HG02623 (cell line): ENCODE measurements around the gene ATP13A3.
"Not testable (repeated sequence)": the region's sequence is repeated elsewhere in the genome, so short reads cannot be mapped to it uniquely, and the experiment has no call there.

ENCODE experiments used
- ATAC-seq: cut with Tn5 transposase; IDR thresholded peaks from one replicate; pipeline ENCODE4 v1.9.1; 2021; ENCODE audit warnings: moderate library complexity; ENCODE audit not compliant: unreplicated experiment

Gene ATP13A3

DNA sequence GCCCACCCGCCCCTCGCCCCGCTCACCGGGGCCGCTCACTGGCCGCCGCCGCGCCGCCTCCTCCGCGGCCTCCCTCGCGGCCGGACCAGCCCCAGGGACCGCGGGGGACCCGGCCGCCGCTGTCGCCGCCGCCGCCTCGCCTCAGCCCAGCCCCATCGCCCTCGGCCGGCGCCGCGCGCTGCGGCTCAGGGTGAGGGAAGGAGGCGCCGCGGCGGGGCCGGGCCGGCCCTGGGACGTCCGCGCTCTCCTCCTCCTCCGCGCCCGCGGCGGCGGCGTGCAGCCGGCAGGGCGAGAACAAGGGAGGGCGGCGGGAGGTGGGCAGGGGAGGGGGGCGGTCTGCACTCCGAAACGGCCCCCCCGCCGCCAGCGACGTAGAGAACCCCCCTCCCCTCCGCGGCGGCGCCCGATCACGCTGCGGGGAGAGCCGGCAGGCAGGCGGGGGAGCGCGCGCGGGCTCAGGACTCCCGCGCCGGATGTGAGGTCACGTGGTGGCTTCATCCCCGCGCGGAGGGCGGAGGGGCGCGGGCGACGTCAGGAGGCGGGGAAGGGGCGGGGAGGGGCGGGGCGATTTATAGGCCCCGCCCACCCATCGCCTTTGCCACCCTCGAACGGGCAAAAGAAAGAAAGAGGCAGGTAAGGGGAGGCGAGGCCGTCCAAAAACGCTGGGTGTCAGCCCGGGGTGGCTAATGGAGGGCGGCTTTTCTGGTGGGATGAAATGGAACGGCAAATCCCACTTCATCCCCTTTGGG, at the start of gene ATP13A3:
ATP13A3 (minus strand) TSS at position 463 of the 749 bp plus-strand sequence. CDS start 24,812 bp downstream, outside the sequence.
- peak; percentile 56 for ATAC-seq

DNA sequence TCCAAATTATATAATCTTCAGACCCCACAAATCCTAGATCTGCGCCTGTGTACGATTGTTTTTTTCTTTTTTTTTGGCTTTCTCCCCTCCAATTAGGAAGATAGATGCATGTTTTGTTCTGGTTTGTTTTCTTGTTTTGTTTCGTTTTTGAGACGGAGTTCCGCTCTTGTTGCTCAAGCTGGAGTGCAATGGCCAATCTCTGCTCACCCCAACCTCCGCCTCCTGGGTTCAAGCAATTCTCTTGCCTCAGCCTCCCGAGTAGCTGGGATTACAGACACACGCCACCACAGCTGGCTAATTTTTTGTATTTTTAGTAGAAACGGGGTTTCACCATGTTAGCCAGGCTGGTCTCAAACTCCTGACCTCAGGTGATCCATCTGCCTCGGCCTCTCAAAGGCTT, 48.4 kb upstream of the ATP13A3 start:
- not testable (repeated sequence) for ATAC-seq

DNA sequence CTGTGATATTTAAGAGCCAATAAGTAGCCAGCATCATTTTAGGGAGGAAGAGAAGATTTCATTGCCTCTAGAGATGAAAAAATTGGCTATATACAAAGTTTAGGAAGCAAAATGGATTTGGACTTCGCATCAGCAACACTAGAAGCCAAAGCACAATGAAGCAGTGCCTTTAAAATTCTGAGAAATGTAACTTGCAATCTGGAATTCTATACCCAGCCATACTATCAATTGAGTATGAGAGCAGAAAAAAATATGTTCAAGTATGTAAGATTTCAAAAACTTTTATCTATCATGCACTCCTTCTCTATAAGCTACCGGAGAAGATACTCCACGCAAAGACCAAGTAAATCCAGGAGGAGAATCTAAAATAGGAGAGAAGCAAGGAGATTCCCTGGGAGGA, 47.4 kb upstream of the ATP13A3 start:
- ATAC-seq: no peak

DNA sequence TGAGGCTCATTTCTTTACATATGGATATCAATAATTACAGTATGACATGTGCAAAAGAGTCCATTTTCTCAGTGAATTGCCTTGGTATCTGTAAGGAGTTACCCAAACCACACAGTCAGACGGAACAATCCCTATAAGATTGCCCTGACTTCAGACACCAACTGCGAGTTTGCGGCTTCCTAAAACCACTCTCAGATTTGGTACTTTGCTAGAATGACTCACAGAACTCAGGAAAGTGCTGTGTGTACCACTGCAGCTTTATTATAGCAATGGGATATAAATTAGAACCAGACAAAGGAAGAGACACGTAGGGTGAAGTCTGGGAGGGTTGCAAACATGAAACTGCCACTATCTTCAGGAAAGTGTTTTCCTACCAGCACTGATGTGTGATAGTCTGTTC, 45.8 kb upstream of the ATP13A3 start:
- no peak for ATAC-seq

DNA sequence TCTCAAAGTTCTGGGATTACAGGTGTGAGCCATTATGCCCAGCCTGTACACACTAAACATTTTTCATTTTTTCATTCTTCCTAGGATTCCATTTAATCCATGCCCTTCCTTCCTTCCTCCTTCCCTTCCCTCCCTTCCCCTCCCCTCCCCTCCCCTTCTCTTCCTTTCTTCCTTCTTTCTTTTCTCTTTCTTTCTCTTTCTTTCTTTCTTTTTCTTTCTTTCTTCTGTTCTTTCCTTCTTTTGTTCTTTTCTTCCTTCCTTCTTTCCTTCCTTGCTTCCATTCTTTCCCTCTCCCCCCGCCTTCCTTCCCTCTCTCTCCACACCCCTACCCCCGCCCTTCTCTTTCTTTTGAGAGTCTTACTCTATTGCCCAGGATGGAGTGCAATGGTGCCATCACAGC, 40.9 kb upstream of the ATP13A3 start:
- ATAC-seq: no peak

DNA sequence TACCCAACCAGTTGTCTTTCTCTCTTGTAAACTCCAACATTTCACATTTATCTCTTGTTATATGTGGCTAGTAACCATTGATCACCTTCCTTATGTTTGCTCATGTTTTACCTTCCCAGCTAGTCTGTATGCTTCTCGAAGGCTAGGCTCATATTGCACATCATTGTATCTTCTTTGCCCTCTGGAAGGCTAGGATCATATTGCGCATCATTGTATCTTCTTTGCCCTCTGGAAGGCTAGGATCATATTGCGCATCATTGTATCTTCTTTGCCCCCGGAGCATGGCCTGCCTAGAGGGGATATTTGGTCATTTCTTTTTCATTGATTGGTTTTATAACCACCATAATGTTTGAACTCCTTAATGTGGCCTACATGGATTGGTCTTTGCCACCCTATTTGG, 39.4 kb upstream of the ATP13A3 start:
- ATAC-seq: no peak

DNA sequence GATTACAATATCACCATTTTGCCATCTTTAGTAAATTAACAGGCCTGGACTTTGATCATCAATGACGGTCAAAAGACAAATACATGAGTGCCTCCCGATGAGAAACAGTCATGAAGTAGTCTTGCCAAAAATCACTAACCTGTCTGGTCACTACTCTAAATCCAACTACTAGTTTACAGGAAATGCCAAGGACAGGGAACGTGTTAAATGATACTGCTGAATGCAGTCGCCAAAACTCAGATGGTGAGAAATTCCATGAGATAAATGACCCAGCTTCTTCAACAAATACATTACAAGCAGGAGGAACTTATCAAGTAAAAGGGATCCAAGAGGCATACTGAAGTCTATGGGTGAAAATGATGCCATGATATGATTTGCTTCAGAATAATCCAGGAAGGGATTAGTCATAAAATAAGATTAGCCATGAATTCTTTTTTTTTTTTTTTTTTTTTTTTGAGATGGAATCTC, 35.8 kb upstream of the ATP13A3 start:
- no peak for ATAC-seq

DNA sequence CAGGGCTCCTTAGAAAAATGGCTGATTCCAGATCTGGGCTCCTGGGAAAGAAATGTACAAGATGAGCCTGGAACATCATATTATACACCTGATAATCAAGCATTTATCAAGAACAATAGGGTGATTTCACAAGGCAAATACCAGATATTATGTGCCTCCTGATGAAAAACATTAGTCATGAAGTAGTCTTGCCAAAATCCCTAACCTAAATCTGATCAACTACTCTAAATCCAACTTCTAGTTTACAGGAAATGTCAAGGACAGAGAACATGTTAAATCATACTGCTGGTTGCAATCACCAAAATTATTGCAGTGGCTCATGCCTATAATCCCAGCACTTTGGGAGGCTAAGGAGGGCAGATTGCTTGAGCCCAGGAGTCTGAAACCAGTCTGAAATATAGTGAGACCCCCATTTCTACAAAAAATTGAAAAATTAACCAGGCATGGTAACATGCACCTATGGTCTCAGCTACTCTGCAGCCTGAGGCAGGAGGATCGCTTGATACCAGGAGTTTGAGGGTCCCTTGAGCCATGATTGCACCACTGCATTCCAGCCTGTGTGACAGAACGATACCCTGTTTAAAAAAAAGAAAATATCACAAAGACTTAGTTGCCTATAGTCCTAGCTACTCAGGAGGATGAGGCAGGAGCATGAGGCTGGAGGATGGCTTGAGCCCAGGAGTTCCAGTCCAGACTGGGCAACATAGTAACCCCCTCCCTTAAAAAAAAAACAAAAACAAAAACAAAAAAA, 34.9 kb upstream of the ATP13A3 start:
- ATAC-seq: no peak

DNA sequence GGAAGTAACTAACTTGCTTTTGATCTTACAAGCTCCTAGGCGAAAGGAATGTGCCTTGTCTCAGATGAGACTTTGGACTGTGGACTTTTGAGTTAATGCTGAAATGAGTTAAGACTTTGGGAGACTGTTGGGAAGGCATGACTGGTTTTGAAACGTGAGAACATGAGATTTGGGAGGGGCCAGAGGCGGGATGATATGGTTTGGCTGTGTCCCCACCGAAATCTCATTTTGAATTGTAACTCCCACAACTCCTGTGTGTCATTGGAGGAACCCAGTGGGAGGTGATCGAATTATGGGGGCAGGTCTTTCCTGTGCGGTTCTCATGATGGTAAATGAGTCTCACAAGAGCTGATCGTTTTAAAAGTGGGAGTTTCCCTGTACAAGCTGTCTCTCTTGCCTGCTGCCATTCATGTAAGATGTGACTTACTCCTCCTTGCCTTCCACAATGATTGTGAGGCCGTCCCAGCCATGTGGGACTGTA, 33.9 kb upstream of the ATP13A3 start:
- not testable (repeated sequence) for ATAC-seq

DNA sequence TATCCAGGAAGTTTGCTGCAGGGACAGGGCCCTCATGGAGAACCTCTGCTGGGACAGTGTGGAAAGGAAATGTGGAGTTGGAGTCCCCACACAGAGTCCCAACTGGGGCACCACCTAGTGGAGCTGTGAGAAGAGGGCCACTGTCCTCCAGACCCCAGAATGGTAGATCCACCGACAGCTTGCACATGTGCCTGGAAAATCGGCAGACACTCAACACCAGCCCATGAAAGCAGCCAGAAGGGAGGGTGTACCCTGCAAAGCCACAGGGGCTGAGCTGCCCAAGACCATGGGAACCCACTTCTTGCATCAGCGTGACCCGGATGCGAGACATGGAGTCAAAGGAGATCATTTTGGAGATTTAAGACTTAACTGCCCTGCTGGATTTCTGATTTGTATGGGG, 33.4 kb upstream of the ATP13A3 start:
- ATAC-seq: not testable (repeated sequence)

DNA sequence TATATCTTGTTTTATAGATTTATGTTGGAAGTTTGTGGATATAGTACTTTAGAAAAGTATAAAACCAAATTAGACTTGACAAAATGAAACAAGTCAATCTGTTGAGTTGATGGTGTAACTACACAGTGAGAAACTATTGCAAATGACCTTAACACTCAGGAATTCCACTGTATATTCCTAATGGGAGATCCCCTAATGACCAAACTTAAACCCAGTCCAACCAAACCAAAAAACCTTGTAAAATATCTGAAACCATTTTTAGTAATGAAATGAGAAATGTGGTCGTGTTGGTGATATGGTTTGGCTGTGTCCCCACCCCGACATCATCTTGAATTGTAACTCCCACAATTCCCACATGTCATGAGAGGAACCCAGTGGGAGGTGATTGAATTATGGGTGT, 31.9 kb upstream of the ATP13A3 start:
- ATAC-seq: no peak

DNA sequence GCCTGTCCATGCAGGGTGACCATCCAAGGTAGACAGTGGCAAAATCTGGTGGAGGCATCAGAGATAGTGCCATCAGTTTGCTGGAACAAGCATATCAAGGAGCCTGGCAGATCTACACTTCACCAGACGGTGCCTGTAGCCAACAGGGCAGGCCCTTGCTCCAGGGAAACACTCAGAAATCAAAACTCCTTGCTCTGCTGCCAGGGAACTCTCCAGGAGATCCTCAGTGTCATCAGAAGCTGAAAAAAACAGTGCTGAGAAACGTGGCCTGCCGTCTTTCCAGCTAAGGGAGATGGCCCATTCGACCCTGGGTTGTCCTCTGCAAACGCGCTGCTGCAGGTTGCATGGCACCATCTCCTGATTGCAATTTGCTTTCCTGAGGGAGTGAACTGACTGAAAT, 30.5 kb upstream of the ATP13A3 start:
- no peak for ATAC-seq

DNA sequence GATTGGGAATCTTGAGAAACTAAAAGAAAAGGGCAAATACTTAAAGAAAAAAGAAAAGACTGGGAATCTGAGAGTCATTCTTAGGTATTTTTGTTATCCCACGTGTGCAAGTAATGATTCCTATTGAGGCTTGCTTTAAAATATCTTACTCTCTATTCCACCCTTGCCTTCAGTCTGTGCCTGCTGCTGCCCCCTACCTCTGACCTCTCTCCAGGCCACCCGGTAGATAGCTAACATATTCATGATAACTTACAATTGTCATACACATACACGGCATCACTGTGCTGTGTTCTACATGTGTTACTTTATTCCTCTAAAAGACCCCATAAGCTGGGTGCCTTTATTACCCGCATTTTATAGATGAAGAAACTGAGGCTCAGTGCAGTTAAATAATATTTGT, 27.8 kb upstream of the ATP13A3 start:
- ATAC-seq: no peak

DNA sequence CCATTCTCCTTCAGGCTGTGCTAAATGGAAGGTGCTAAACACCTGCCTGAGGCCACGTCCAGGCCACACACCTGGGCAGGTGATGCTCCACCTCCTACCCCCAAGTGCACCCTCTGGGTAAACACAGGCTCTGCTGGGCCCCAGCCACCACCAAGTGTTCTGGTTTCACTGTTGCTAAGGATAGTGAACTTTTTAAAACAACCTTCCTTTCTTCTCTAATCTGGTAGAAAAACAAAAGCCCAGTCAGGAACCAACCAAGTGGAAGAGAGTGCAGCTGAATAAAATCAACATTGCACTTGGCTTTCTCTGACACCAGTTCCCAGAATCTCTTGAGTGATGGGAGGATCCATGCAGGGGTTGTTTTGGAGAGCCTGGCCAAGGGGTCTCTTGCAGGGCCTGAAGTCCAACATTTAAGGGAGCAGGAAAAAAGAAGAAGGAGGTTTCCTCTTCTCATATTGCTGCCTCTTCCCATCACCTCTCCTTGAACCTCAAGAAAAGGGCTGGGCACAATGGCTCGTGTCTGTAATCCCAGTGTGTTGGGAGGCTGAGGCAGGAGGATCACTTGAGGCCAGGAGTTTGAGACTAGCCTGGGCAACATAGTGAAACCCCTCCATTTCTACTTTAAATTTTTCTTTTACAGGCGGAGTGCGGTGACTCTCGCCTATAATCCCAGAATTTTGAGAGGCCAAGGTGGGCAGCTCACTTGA, 26.2 kb upstream of the ATP13A3 start:
- ATAC-seq: no peak

DNA sequence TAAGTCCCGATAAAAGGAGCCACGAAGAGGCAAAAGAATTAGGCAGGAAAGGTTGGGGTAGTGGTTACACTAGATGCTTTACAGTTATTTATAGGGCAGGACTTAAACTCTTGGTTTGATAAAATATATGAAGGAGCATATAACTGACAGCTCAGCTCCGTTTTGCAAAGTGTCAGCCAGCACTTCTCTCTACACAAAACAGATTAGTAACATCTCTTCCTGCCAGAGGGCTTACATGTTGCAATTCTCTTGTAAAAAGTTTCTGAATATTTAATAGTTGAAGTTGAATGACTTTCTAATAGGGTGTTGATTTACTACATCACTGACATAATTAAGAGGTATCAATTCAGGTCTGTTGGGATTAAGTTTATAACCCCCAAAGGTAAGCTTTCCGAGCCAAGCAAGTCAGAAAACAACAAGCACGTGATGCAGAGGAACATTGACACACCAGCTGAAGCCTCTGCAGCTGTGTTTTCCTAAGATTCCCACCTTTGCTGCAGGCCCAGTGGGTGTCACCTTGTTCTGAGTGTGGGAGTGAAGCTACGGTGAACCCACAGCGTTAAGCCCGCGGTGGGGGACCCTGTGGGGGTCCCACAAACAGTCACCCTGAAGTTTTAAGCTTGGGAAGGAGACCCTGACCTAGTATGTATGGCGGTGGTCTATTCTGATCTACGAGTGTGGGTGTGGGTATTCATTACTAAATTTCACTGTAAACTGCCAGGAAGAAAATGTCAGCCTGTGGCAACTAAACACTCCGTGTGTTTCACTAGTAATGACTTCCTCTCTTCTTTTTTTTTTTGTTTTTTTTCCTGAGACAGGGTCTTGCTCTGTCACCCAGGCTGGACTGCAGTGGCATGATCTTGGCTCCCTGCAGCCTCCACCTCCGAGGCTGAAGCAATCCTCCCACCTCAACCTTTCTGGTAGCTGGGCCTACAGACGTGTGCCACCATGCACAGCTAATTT, 22.0 kb upstream of the ATP13A3 start:
- no peak for ATAC-seq

DNA sequence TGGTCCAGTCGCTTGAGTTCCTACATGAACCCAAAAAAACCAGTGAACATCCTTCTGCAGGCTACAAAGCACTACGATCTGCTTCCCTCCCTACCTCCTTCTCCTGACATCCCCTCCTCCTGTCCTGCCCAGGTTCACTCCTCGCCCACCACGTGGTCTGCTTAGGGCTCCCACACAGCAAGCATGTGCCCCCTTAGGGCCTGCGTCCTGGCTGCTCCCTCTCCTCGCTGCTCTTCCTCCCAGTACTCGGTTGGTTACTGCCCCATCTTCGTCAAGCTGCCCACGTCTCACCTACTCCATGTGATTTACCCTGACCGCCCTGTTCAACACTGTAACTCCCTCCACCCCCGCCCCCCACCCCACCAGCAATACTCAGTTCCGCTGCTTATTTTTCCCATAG, 20.8 kb upstream of the ATP13A3 start:
- ATAC-seq: no peak

DNA sequence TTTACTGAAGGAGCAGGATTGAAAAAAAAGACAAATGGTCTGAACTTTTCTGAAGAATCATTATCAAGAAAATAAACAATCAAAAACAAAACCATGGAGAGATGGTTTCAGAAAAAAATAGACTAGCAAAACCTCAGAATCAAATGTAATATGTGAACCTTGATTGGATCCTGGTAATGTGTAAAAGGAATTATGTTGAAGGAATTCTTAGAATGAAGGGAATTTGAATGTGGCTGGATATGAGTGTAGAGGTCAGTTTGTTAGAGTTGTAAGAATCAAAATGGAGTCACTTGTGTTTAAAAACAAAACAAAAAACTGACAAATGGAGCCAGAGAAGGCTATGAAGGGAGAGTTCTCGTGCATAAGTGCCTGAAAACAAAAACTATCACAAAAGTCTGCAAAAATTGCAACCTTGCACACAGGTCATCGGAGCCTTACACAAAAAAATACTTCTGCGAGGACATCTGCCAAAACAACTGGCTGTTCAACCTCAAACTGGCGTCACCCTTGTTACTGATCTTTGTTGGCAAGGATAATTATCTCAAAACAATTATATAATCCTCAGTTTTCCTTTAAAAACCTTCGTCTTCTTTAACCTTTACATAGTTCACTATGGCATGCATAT, 19.1 kb upstream of the ATP13A3 start:
- no peak for ATAC-seq

DNA sequence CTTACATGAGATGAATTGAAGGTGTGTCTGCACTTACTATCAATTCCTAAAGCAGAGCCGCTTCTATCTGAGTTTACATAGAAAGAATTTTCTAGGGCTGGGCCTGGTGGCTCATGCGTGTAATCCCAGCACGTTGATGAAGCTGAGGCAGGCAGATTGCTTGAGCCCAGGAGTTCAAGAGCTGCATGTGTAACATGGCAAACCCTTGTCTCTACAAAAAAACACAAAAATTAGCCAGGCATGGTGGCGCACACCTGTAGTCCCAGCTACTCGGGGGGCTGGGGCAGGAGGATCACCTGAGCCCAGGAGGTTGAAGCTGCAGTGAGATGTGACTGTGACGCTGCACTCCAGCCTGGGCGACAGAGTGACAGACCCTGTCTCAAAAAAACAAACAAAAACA, 18.1 kb upstream of the ATP13A3 start:
- no peak for ATAC-seq

DNA sequence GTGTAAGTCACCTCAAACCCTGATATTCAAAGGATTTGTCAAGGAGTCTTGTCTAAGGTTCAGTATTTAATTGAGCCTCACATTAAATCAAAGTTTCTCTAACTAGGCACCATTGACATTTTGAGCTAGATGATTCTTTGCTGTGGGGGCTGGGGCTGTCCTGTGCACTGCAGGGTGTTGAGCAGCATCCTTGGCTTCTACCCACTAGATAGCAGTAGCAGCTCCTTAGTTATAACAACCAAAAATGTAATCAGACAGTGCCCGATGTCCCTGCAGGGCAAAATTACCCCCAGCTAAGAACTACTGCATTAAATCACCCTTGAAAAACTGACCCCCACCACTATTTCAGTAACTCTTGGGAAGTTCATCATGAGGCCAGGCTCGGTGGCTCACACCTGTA, 17.3 kb upstream of the ATP13A3 start:
- no peak for ATAC-seq

DNA sequence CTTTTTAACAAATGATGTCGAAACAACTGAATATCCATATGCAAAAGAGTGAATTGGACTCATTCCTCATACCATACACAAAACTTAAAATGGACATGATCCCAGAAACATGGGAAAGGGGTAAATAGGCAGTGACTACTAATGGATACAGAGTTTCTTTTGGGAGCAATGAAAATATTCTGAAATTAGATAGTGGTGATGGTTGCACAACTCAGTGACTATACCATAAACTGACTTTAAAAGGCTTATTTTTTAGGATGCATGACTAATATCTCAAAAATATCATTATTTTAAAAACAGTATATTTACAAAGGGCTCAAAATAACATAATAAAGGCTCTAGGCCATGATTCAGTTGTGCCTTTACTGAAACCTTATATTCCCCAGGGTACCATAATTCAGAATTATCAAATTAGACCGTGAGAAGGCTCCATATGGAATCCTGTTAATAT, 16.3 kb upstream of the ATP13A3 start:
- no peak for ATAC-seq
